K562 (cell line): ENCODE data around the gene CDK11B. TPM values are rescaled to one million over a fixed set of nuclear protein-coding genes. Genes with fewer than 3 reads are reported as not detected.

ENCODE experiments used
- BCL6 ChIP-seq: fragments of 250-450 bp; sonication (Bioruptor Pico); IDR thresholded peaks from 2 replicates; pipeline ENCODE4 v1.4.0; 2020
- BRD9 ChIP-seq: fragments of 450-650 bp; IDR thresholded peaks from 2 replicates; pipeline ENCODE4 v1.6.1; 2018; ENCODE audit warnings: low read depth; ENCODE audit not compliant: partially characterized antibody
- DEAF1 ChIP-seq: fragments of 450-650 bp; formaldehyde crosslinking; IDR thresholded peaks from 2 replicates; pipeline ENCODE4 v1.4.0; 2020; ENCODE audit warnings: mild to moderate bottlenecking, moderate library complexity
- ILK ChIP-seq: fragments of 450-650 bp; IDR thresholded peaks from 2 replicates; pipeline ENCODE4 v1.6.1; 2016; ENCODE audit warnings: missing genetic modification characterization, low read depth, mild to moderate bottlenecking, missing compliant biosample characterization, moderate library complexity, borderline replicate concordance
- NCOA1 ChIP-seq: fragments of 450-650 bp; IDR thresholded peaks from 2 replicates; pipeline ENCODE4 v1.6.1; 2016; ENCODE audit warnings: low read depth
- NCOR1 ChIP-seq: fragments of 450-650 bp; IDR thresholded peaks from 2 replicates; pipeline ENCODE4 v1.6.1; 2016; ENCODE audit warnings: mild to moderate bottlenecking, moderate library complexity
- REST ChIP-seq, 2 experiments: fragments of 450-650 bp; formaldehyde crosslinking in 1 of 2; IDR thresholded peaks; 2 replicates each; pipeline versions ENCODE4 v1.4.0 to v1.6.1; 2014 to 2020; ENCODE audit warnings: mild to moderate bottlenecking in 2 of 2, borderline replicate concordance in 1 of 2, low read depth in 1 of 2
- SMARCB1 ChIP-seq: IDR thresholded peaks from 2 replicates; pipeline ENCODE4 v1.6.1; 2011; ENCODE audit warnings: improper control_type of control experiment, low read depth; ENCODE audit not compliant: insufficient read length
- SRSF7 ChIP-seq: fragments of 200-400 bp; formaldehyde crosslinking; optimal IDR thresholded peaks from 2 replicates; pipeline ENCODE3; 2017; ENCODE audit warnings: mild to moderate bottlenecking, low read depth, low read length
- XRCC3 ChIP-seq: fragments of 450-650 bp; IDR thresholded peaks from 2 replicates; pipeline ENCODE4 v1.6.1; 2017; ENCODE audit warnings: mild to moderate bottlenecking, moderate library complexity
- ZBTB17 ChIP-seq: fragments of 450-650 bp; formaldehyde crosslinking; IDR thresholded peaks from 2 replicates; pipeline ENCODE4 v1.4.0; 2020; ENCODE audit warnings: mild to moderate bottlenecking
- ZFX ChIP-seq: sonication (generic); formaldehyde crosslinking; IDR thresholded peaks from 2 replicates; pipeline ENCODE4 v1.8.0; 2022; ENCODE audit warnings: mild to moderate bottlenecking, missing genetic modification reagents, moderate library complexity
- ZNF253 ChIP-seq: fragments of 250-450 bp; sonication (Bioruptor Pico); conservative IDR thresholded peaks from 2 replicates; pipeline ENCODE4 v1.6.1; 2021; ENCODE audit warnings: mild to moderate bottlenecking
- ZNF347 ChIP-seq: fragments of 450-650 bp; formaldehyde crosslinking; IDR thresholded peaks from 2 replicates; pipeline ENCODE4 v1.4.0; 2020; ENCODE audit warnings: low read depth, mild to moderate bottlenecking, moderate library complexity
- ZNF507 ChIP-seq: conservative IDR thresholded peaks from 2 replicates; pipeline ENCODE4 v1.6.1; 2017; ENCODE audit warnings: missing genetic modification characterization, missing compliant biosample characterization
- ZNF696 ChIP-seq: fragments of 250-450 bp; sonication (Bioruptor Pico); conservative IDR thresholded peaks from 2 replicates; pipeline ENCODE4 v1.4.0; 2020; ENCODE audit warnings: mild to moderate bottlenecking, moderate library complexity
- polyA plus RNA-seq, 8 experiments: library from polyadenylated mRNA; depleted of rRNA in 4 of 8; stranded (reverse) in 5 of 8; unstranded in 3 of 8; fragments of >200 nt; fragmentation: Nextera tagmentation in 2 of 8; fragmentation: Illumina TruSeq in 1 of 8; extraction: Ambion mirVana in 2 of 8; extraction: Trizol in 1 of 8; gene quantifications; 2 replicates each; pipeline versions ENCODE4 v1.2.1 to v1.2.3, GENCODE V29; 2011 to 2014; ENCODE audit warnings: inconsistent platforms in 1 of 8, missing spikeins in 1 of 8
- total RNA-seq, 7 experiments: library from RNA; depleted of rRNA in 6 of 7; stranded (reverse); fragments of >200 nt in 6 of 7; fragmentation: Illumina TruSeq in 2 of 7; extraction: Trizol in 2 of 7; gene quantifications; 2 replicates each; pipeline versions ENCODE4 v1.2.1 to v1.2.3, GENCODE V29; 2011 to 2021; ENCODE audit warnings: low replicate concordance in 1 of 7

The CDK11B gene
- total and polyA plus RNA-seq, 9 of the 15 experiments (the other 6 are each of a cell fraction or from before 2014, with no cell fraction given): 2.8 to 52.2 (median 19.5) TPM

GRCh38 chr1:1614204-1614953, 44.4 kb downstream of the CDK11B start (continued):
- TF ChIP-seq NCOR1 (no peak), XRCC3 (no peak), DEAF1 (no peak), ZNF696 (CRISPR knock-in tag) (no peak), REST (IDR thresholded peaks at IDR 0.05; ENCODE audit: borderline replicate concordance) (0 out of 2 replicates have a peak, but pooled peaks have one; percentile 12), REST (CRISPR knock-in tag; IDR thresholded peaks at IDR 0.05; ENCODE audit: low read depth) (no peak), ZFX (CRISPR knock-in tag) (peak; percentile 56; the same call in 1 of the 2 replicates), NCOA1 (no peak), ZBTB17 (CRISPR knock-in tag) (no peak), ZNF507 (tag) (no peak), ZNF347 (CRISPR knock-in tag) (no peak), BCL6 (CRISPR knock-in tag) (no peak), SMARCB1 (no peak), ZNF253 (CRISPR knock-in tag) (no peak), BRD9 (no peak), ILK (no peak), SRSF7 (no peak)
